GM21717 (cell line): ENCODE results near the gene AMOTL1.
A peak's percentile ranks its signal among the peaks of the same experiment; 100 is the strongest.

ENCODE experiments used
- ATAC-seq: cut with Tn5 transposase; IDR thresholded peaks from one replicate; pipeline ENCODE4 v1.9.1; 2021; ENCODE audit warnings: mild to moderate bottlenecking, moderate library complexity; ENCODE audit not compliant: unreplicated experiment

AMOTL1 gene

GRCh38 chr11:94870422-94870821 is 102.3 kb downstream of the AMOTL1 start:
- no peak for ATAC-seq

DNA sequence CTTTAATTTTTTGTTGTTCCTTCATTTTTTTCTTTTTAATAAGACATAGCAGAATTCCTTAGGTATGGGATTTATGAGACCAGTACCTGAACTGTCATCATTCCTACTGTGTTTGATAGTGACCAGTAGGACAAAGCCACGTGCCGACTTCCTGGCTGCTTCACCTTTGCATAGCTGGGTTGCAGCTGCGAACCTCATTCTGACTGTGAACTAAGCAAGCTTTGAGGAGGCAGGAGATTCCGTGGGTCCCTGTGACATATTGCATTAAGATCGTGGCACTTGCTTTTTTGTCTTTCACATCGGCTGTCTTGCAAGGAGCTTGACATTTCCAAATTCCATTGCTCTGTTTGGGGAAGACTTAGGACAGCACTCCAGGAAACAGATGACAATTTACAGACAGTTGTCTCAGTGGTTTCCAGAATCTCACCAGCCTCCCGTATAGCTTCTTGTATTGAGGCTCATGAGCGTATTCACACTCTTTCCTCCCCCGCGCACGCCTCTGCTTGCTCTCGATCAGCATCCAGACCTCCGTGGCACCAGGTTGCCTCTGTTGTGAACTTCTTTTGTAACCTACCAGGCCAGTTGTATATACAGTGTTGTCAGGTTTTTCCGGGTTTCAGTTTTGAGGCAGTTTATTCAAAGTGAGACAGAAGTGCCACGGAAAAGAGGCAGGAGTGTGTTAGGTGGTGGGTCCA is 103.5 kb downstream of the AMOTL1 start:
- ATAC-seq, result no peak

- no peak for ATAC-seq
Measured at GRCh38 chr11:94873916-94874540, 105.9 kb downstream of the AMOTL1 start.

DNA sequence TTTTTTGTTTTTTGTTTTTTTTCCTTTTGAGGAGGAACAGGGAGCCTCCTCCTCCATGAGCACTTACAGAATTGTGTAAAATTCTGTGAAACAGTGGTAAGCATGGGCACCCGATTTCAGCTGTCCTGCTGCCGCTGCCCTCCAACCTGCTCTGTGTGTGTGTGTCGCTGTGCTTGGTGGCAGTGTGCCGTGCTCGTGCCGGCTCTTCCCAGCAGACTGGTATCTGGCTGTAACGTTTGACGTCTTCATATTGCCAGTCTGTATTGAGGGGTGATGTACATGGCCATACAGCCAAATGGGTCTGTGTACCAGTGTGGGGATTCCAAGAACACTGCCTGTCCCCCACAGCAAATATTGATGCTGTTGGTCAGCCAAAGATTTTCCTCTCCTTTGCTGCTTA is 108.1 kb downstream of the AMOTL1 start:
- no peak for ATAC-seq

DNA sequence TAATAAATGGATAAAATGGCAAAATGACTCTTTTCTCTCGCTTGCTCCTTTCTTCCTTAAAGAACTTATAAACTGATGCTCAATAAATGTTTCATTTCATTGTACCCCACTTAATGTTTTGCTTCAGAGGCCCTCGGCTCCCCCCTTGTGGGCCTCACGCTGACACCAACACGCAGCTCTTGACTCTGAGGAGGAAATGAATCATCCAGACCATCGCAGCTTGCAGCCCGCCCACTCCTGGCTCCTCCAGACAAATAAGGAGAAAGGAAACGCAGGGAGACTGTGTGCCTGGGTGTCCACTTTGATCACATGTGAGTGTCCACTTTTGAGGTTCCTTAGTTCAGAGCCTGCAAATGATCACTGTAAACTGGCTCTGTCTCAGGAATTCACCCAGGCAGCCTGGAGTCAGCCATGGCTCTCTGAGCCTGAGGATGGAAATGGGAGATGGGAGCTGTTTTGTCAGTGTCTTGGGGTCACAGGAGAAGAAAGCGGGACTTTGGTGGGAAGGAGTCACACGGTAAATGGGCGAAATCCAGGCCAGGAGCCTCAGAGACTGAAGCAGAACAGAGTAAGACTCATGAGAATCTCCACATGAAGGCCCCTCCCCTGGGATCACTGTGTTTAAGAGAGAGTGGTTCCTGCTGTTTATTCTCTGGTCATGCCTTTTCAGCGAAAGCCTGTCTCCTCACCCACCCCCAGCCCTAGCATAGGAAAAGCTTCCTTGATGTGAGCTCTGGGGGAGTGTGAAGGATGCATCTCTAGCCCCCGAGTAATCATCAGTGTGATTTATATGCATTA is 108.7 kb downstream of the AMOTL1 start:
- ATAC-seq, result peak; percentile 89

DNA sequence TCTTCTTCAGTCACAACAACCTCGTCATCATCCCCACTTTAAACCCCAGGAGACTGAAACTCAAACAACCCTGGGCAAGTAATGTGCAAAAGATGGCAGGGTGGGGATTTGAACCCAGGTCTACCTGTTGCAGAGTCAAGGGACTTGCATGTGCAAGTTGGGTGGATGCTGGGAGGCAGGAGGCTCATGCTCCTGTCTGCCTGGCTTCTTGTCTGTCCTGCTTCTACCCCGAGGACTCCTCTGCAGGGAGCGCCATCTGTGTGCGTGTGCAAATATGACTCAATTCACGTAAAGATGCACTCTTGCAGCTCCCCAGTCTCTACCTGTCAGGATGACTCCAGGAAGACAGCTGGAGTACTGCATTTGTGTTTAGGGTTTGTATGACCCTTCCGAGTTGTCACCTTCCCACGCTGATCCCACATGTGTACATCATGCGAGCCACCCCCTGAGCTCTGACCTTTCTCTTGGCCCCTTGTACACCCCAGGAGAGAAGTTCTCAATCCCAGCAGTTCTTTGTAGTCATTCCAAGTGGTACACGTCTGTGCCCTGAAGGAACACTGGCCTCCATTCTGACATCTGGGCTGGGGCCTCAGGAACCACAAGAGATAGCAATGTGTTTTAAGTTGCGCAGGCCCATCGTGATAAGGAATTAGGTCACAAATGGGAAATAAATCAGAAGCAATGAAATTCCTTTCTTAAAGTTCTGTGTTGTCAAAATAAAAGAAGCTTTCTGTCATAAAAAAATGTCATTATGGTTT is 109.5 kb downstream of the AMOTL1 start:
- no peak for ATAC-seq

DNA sequence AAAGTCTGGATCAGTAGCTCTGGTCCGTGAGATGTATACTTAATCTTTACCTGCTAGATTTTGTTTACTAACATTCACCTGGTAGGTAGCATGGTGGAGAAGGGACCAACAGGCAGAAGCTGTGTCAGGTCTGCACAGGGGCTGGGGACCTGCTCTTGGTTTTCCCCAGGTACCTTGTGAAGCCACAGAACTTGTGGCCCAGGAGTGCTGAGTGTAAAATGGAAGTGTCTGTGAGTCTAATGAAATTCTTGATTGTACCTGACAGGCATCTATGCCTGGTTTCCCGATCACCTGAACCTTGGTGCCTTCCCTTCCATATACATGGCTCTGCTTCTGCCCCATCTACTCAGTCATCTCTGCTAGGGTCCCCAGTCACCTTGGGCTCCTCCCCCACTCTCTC is 110.8 kb downstream of the AMOTL1 start:
- no peak for ATAC-seq

DNA sequence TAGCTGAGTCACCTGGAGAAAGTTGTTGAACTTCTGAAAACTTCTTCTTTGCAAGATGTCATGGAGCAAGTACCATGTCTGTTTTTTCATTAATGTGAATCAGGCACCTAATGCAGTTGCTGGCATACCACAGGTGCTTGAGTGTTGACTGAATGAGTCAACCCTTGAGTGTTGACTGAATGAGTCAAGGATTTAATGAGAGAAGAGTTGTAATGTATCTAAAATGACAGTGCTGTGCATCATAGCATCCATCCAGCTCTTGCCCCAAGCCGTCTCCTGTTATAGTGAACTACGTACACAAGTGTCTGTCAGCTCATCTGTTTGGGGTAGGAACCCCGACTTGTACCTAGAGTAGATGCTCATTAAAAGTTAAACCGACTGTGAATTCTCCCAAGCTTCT is 112.1 kb downstream of the AMOTL1 start:
- ATAC-seq, result no peak

- no peak for ATAC-seq
Measured at GRCh38 chr11:94882931-94883330, 114.8 kb downstream of the AMOTL1 start.

- ATAC-seq, result no peak
Measured at GRCh38 chr11:94883878-94884277, 115.7 kb downstream of the AMOTL1 start.

- no peak for ATAC-seq
Measured at GRCh38 chr11:94884376-94884775, 116.2 kb downstream of the AMOTL1 start.

GRCh38 chr11:94885133-94885532 is 117.0 kb downstream of the AMOTL1 start:
- ATAC-seq, result no peak

DNA sequence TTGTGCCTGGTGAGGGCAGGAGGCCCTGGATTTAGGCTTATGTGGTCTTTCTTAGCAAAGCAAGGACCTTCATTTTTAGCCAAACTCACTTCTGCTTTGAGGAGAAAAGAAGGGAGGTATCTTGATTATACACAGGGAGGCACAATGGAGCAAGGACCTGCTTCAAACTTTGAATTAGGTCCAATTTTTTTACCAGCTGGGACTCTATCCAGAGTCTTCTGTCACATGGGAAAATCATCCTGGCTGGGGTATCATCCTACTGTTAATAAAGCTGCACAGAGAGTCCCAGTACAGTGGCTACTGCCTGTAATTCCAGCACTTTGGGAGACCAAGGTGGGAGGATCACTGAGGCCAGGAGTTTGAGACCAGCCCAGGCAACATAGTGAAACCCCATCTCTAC is 117.4 kb downstream of the AMOTL1 start:
- no peak for ATAC-seq

DNA sequence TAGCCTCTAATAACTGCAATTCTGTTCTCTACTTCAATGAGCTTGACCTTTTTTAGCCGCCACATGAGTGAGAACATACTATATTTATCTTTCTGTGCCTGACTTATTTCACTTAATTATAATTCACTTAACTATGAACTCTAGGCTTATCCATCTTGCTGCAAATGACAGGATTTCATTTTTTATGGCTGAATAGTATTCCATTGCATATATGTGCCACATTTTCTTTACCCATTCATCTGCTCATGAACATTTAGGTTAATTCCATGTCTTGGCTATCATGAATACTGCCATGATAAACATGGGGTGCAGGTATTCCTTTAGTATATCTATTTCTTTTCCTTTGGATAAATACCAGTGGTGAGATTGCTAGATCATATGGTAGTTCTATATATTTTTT is 120.0 kb downstream of the AMOTL1 start:
- ATAC-seq, result no peak

- ATAC-seq, result no peak
Measured at GRCh38 chr11:94895451-94895850, 127.3 kb downstream of the AMOTL1 start.

DNA sequence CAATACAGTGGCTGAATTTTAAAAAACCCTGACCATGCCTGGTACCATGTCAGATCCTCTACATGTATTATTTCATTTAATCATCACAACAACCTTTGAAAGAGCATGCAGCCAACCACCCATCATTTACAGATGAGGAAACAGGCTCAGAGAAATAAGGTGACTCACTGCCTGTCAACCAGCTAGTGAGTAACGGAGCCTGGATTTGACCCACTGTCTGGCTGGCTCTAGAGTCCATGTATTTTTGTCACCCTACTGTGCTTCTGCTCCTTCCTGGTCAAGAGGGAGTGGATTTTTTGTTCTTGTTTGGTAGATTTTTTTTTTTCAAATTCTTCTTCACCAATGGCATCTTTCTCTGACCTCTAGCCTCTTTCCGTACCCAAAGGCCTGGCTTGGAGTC is 127.8 kb downstream of the AMOTL1 start:
- ATAC-seq, result no peak

- ATAC-seq, result peak; percentile 49
Measured at GRCh38 chr11:94897330-94897768, 129.2 kb downstream of the AMOTL1 start.

GRCh38 chr11:94907226-94907625 is 139.1 kb downstream of the AMOTL1 start:
- no peak for ATAC-seq

DNA sequence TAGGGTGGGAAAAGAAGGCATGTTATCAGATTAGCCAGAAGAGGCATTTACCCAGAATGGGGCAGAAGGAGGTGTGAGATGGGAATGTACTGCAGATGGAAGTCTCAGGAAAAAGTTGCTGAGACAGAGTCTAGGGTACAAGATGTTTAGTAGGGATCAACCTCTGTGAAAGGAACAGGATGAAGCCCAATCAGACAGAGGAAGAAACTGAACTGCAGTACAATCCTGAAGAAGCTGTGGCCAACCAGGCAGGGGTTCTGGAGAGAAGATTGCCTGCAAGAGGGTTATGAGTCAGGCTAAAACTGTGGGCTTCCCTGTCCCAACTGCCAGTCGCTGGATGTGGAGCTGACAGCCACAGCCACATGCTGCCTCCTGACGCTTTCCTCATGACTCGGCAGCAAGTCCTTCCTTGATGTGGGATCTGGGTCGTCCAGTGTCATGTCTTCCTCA is 141.2 kb downstream of the AMOTL1 start:
- no peak for ATAC-seq

DNA sequence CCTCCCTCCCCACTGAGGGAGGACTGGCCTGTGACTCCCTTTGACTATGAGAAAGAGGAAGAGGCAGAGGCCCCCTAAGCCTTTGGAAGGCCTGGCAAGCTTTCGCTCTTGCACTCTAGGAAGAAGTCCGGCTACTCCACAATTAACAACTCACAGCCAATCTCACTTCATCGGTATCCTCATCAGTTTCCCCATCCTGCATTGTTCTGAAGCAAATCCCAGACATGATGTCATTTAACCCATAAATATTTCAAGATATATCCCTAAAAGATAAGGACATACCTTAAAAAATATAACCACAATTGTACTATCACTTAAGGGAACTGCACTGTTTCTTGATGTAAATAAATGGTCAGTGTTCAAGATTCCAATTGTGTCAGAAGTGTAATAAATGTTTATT is 142.1 kb downstream of the AMOTL1 start:
- no peak for ATAC-seq

DNA sequence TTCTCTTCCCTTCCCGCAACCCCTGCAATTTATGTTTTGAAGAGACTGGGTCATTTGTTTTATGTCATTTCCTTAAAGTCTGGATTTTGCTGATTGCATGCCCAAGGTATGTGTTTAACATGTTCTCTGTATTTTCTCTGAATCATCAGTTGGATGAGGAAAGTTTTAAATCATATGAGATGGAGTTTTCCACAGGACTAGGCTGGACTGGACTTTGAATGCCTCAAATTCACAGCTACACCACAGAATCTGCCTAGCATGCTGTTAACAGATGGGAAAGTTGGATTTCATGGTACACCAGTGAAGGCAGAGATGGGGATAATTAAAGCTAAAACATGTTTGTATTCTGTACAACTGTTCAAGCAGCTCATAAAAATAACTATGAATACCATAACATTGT is 142.6 kb downstream of the AMOTL1 start:
- no peak for ATAC-seq
